Measurements from ENCODE around the gene PLA2G4A. TPM values are rescaled to one million over a fixed set of nuclear protein-coding genes. Genes with fewer than 3 reads are reported as not detected.

Gene PLA2G4A
- total RNA-seq, 2 donors from 2014 or later: 4.7 to 11.2 TPM

GRCh38 chr1:186837806-186838205 lies 9.1 kb downstream of the PLA2G4A start:
- H3K27me3 ChIP-seq: no peaks in the 10 kb centered on the region
- H3K36me3 ChIP-seq (replicated peaks in 1 of 2; ENCODE audit: insufficient read depth in 1 of 2, low read depth in 2 of 2): no peaks in the 10 kb centered on the region
- H3K9me3 ChIP-seq: no peaks in the 10 kb centered on the region
- 72 to 78% methylated on average over 4 of the region's 4 CpGs for WGBS, 2 donors
- DNase-seq (no peak), ATAC-seq (no peak)
- H3K4me3 ChIP-seq: no peak overlapping the region
- intact Hi-C loops (cut with DNase I): no loop called here
- peak overlapping the region in 1 of 4 donors; percentile 51 for H3K27ac ChIP-seq
- peaks cover 18% of the 10 kb centered on the region for H3K4me1 ChIP-seq
- TF ChIP-seq POLR2A (IDR thresholded peaks at IDR 0.05) (no peak), CTCF (IDR thresholded peaks at IDR 0.05) (no peak)

DNA sequence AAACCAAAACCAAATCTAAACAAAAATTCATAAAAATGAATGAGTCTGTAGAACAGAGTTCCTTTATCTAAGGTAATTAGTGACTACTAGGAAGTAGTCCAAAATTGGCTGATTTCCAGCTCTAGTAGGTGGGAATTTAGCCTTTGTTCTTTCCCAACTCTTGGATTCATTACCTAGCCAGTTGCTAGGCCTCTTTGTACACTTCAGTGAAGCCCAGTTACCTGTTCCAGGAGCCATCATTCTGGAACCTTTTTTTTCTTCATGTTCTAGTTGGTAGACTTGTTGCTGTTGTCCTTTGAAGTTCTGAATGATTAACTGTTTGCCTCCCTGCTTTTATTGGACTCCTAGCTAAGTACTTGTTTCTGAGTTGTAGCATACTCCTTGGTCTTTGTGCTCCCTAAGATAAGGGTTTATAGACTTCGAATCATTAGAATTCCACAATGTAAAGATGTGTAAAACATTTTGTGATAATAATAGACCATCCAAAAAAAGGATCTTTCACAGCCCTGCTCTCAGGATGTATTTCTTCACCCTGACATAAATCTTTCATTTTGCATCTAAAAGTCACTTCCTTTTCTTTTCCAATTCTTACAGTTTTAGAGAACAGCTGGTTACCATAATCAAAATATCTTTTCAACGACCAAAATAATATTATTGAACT lies 9.8 kb downstream of the PLA2G4A start:
- TF ChIP-seq CTCF (IDR thresholded peaks at IDR 0.05) (no peak), POLR2A (IDR thresholded peaks at IDR 0.05) (no peak)
- no peaks in the 10 kb centered on the region for H3K27me3 ChIP-seq
- peak in 1 of 4 donors; percentile 26 for DNase-seq
- no peaks in the 10 kb centered on the region for H3K9me3 ChIP-seq
- 43 to 55% methylated on average over 2 of the region's 2 CpGs for WGBS, 2 donors
- no peak overlapping the region for H3K4me3 ChIP-seq
- intact Hi-C loops (cut with DNase I): no loop called here
- no peaks in the 10 kb centered on the region for H3K36me3 ChIP-seq (replicated peaks in 1 of 2; ENCODE audit: insufficient read depth in 1 of 2, low read depth in 2 of 2)
- H3K4me1 ChIP-seq: peaks cover 18% of the 10 kb centered on the region
- H3K27ac ChIP-seq: peak overlapping the region in 2 of 4 donors; percentile 34 to 51
- peak; percentile 62 for ATAC-seq

GRCh38 chr1:186839041-186839400 lies 10.3 kb downstream of the PLA2G4A start:
- no peak for TF ChIP-seq POLR2A (IDR thresholded peaks at IDR 0.05)
- no peak for TF ChIP-seq CTCF (IDR thresholded peaks at IDR 0.05)
- 49 to 68% methylated on average over 2 of the region's 2 CpGs for WGBS, 2 donors
- Histone ChIP-seq H3K36me3 (replicated peaks in 1 of 2; ENCODE audit: insufficient read depth in 1 of 2, low read depth in 2 of 2) (no peaks in the 10 kb centered on the region), H3K4me3 (no peak overlapping the region), H3K9me3 (no peaks in the 10 kb centered on the region), H3K27ac (peak overlapping the region in 2 of 4 donors; percentile 34 to 51), H3K27me3 (no peaks in the 10 kb centered on the region), H3K4me1 (peaks cover 18% of the 10 kb centered on the region)
- intact Hi-C loops (cut with DNase I): no loop called here
- no peak for DNase-seq
- ATAC-seq: no peak

DNA sequence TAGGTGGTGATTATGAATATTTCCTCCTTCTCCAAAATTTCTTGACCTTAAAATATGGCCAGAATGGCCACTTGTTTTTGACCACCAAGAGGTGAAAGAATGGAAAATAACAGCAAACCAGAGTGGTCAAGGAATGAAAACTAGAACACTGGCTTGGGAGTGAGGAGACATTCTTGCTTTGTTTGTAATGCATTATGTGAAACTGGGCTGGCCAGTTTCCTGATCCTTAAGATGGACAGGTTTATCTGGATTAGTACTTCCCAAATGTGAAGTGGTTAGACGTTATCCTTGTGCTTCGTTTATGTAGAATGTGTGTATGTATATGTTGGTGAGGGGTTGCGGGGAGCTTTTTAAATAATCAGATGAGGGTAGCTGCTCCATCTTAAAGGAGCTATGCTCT lies 12.8 kb downstream of the PLA2G4A start:
- no peak for ATAC-seq
- Histone ChIP-seq H3K27me3 (no peaks in the 10 kb centered on the region), H3K9me3 (no peaks in the 10 kb centered on the region), H3K4me1 (peaks cover 18% of the 10 kb centered on the region), H3K36me3 (replicated peaks in 1 of 2; ENCODE audit: insufficient read depth in 1 of 2, low read depth in 2 of 2) (no peaks in the 10 kb centered on the region), H3K27ac (no peak overlapping the region), H3K4me3 (no peak overlapping the region)
- TF ChIP-seq CTCF (IDR thresholded peaks at IDR 0.05) (no peak), POLR2A (IDR thresholded peaks at IDR 0.05) (no peak)
- intact Hi-C loops (cut with DNase I): no loop called here
- 45 to 46% methylated on average over 3 of the region's 3 CpGs for WGBS, 2 donors
- DNase-seq: no peak

DNA sequence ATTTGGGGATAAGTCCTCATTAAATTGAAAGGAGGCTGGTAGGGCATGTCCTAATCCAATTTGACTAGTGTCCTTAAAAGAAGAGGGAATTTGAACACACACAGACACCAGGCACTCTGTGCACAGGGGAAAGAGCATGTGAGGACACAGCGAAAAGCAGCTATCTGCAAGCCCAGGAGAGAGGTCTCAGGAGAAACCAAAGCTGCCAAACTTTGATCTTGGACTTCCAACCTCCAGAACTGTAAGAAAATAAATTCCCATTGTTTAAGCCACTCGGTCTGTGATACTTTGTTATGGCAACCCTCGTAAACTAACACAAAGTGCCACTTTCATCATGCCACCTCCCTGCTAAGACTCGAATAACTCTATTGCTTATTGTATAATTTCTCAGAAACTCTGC lies 13.8 kb downstream of the PLA2G4A start:
- DNase-seq (no peak), ATAC-seq (no peak)
- Histone ChIP-seq H3K36me3 (replicated peaks in 1 of 2; ENCODE audit: insufficient read depth in 1 of 2, low read depth in 2 of 2) (no peaks in the 10 kb centered on the region), H3K4me1 (peaks cover 18% of the 10 kb centered on the region), H3K9me3 (no peaks in the 10 kb centered on the region), H3K27me3 (no peaks in the 10 kb centered on the region), H3K27ac (no peak overlapping the region), H3K4me3 (no peak overlapping the region)
- WGBS, 2 donors: 47 to 56% methylated on average over 4 of the region's 4 CpGs
- intact Hi-C loops (cut with DNase I): no loop called here
- TF ChIP-seq POLR2A (IDR thresholded peaks at IDR 0.05) (no peak), CTCF (IDR thresholded peaks at IDR 0.05) (no peak)
